Hepatocyte (in vitro differentiated cells): Measurements from ENCODE around the gene ACSL4.

Experiments
- EZH2 ChIP-seq: fragments of 200-600 bp; sonication (generic); IDR thresholded peaks from 2 replicates; pipeline ENCODE4 v1.6.1; 2016; ENCODE audit warnings: antibody characterized with exemption, mild to moderate bottlenecking, borderline replicate concordance
- TF ChIP-seq, protein P1 (sequence below): fragments of 200-600 bp; sonication (generic); IDR thresholded peaks from 2 replicates; pipeline ENCODE4 v1.5.1; 2016; ENCODE audit warnings: antibody characterized with exemption, mild to moderate bottlenecking; ENCODE audit not compliant: poor library complexity

DNA sequence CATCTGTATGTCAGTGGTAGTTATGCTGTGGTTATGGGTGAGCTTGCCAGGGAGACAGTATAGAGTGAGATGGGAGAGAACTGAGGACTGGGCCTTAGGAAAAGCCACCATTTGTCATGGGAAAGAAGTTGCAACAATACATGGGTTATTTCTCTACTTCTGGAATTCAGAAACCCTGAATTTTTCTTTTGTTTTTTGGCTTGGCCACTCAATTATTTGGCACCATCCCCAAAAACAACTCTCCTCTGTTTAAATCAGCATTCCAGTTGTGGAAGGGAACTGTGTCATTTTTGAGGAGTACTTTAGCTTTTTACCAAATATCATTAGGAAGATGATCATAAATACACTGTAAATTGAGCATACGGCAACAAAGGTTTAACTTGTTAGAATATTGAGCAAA is 41.1 kb upstream of the ACSL4 start:
- TF ChIP-seq, protein P1, sequence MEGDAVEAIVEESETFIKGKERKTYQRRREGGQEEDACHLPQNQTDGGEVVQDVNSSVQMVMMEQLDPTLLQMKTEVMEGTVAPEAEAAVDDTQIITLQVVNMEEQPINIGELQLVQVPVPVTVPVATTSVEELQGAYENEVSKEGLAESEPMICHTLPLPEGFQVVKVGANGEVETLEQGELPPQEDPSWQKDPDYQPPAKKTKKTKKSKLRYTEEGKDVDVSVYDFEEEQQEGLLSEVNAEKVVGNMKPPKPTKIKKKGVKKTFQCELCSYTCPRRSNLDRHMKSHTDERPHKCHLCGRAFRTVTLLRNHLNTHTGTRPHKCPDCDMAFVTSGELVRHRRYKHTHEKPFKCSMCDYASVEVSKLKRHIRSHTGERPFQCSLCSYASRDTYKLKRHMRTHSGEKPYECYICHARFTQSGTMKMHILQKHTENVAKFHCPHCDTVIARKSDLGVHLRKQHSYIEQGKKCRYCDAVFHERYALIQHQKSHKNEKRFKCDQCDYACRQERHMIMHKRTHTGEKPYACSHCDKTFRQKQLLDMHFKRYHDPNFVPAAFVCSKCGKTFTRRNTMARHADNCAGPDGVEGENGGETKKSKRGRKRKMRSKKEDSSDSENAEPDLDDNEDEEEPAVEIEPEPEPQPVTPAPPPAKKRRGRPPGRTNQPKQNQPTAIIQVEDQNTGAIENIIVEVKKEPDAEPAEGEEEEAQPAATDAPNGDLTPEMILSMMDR = no peak
- TF ChIP-seq EZH2 = no peak
